GM12878 (cell line): ENCODE results near the gene FOXO1. TPM values are rescaled to one million over a fixed set of nuclear protein-coding genes. Genes with fewer than 3 reads are reported as not detected.

Experiments
- ATAC-seq: fragments of 200-7000 bp; cut with Tn5 transposase; 3 replicates; pipeline ENCODE4 v1.9.1; 2020; ENCODE audit warnings: mild to moderate bottlenecking, moderate library complexity
- BruUV-seq: library from RNA; stranded (reverse); fragments of 400-500 nt; replicated peaks from 2 replicates; lab custom pipeline; 2021; lab: Mats Ljungman, UMichigan
- CTCF ChIA-PET: fragments of 300-600 bp; sonication (Branson Sonifier 250); formaldehyde crosslinking; extraction: SDS; loops from one replicate; lab custom pipeline; 2021; ENCODE audit warnings: inconsistent platforms; lab: Yijun Ruan, JAX
- POLR2A ChIA-PET: fragments of 350-600 bp; formaldehyde crosslinking; extraction: SDS; loops from one replicate; lab custom pipeline; 2021; ENCODE audit warnings: inconsistent platforms; lab: Charles Lee
- RAD21 ChIA-PET: fragments of 300-600 bp; sonication (Branson Sonifier 250); formaldehyde crosslinking; loops from one replicate; lab custom pipeline; 2023; ENCODE audit warnings: antibody characterized with exemption; ENCODE audit not compliant: unreplicated experiment; lab: Charles Lee
- SMC1A ChIA-PET: fragments of 300-600 bp; sonication (Branson Sonifier 250); formaldehyde crosslinking; loops from one replicate; lab custom pipeline; 2023; ENCODE audit not compliant: unreplicated experiment, uncharacterized antibody; lab: Charles Lee
- DNase-seq: peaks from one replicate; pipeline ENCODE4 v3.0.0-alpha.2; 2011; ENCODE audit warnings: low read depth, low spot score
- FAIRE-seq: peaks from 3 replicates; lab custom pipeline; 2011; peaks lifted over from hg19 to GRCh38; lab: Jason Lieb, UNC
- H2AFZ ChIP-seq: 2 replicates; pipeline ENCODE4 v1.6.0; 2011; ENCODE audit warnings: low read depth, low read length, control low read depth; ENCODE audit not compliant: control insufficient read depth
- H3K27ac ChIP-seq: 2 replicates; pipeline ENCODE4 v1.5.1; 2011; ENCODE audit warnings: control low read depth; ENCODE audit not compliant: control insufficient read depth, insufficient read depth
- H3K27me3 ChIP-seq, 2 experiments: replicated peaks in 1 of 2; 2 replicates each; pipeline versions ENCODE4 v1.6.0 to v1.6.1; 2011; ENCODE audit warnings: low read length in 1 of 2; ENCODE audit not compliant: control insufficient read depth in 2 of 2, insufficient read depth in 2 of 2
- H3K36me3 ChIP-seq, 2 experiments: 2 replicates each; pipeline ENCODE4 v1.5.1; 2011; ENCODE audit warnings: low read length in 1 of 2; ENCODE audit not compliant: control insufficient read depth in 2 of 2, insufficient read depth in 2 of 2
- H3K4me1 ChIP-seq: 2 replicates; pipeline ENCODE4 v1.6.1; 2011; ENCODE audit warnings: mild to moderate bottlenecking, low read length, moderate library complexity, mixed read lengths; ENCODE audit not compliant: control insufficient read depth, insufficient read depth
- H3K4me2 ChIP-seq: 2 replicates; pipeline ENCODE4 v1.6.0; 2011; ENCODE audit warnings: control low read depth; ENCODE audit not compliant: control insufficient read depth, insufficient read depth
- H3K4me3 ChIP-seq: fragments of 200-600 bp; sonication (generic); 2 replicates; pipeline ENCODE4 v1.5.1; 2016
- H3K79me2 ChIP-seq: 2 replicates; pipeline ENCODE4 v1.6.0; 2011; ENCODE audit warnings: low read length; ENCODE audit not compliant: control insufficient read depth, insufficient read depth
- H3K9ac ChIP-seq: 2 replicates; pipeline ENCODE4 v1.8.0; 2011; ENCODE audit warnings: low read length, control low read depth, mixed read lengths; ENCODE audit not compliant: control insufficient read depth, insufficient read depth
- H3K9me3 ChIP-seq: replicated peaks from 3 replicates; pipeline ENCODE4 v1.5.1; 2011; ENCODE audit warnings: mild to moderate bottlenecking, low read length; ENCODE audit not compliant: control insufficient read depth, insufficient read depth
- H4K20me1 ChIP-seq: 2 replicates; pipeline ENCODE4 v1.6.0; 2011; ENCODE audit not compliant: control insufficient read depth, insufficient read depth
- BMI1 ChIP-seq: fragments of 450-650 bp; IDR thresholded peaks from 2 replicates; pipeline ENCODE4 v1.6.1; 2016; ENCODE audit warnings: mild to moderate bottlenecking, moderate library complexity, borderline replicate concordance
- HDAC2 ChIP-seq: fragments of 200-600 bp; sonication (generic); IDR thresholded peaks from 2 replicates; pipeline ENCODE4 v1.6.1; 2017
- IKZF2 ChIP-seq, 2 experiments: fragments of 450-650 bp; IDR thresholded peaks; 2 replicates each; pipeline ENCODE4 v1.6.1; 2017; ENCODE audit warnings: mild to moderate bottlenecking in 2 of 2, moderate library complexity in 2 of 2
- IRF4 ChIP-seq: IDR thresholded peaks from 2 replicates; pipeline ENCODE4 v1.6.1; 2011; ENCODE audit warnings: low read depth, low read length
- MEF2B ChIP-seq: fragments of 450-650 bp; IDR thresholded peaks from 2 replicates; pipeline ENCODE4 v1.6.1; 2018; ENCODE audit warnings: mild to moderate bottlenecking, moderate library complexity; ENCODE audit not compliant: partially characterized antibody, poor library complexity, severe bottlenecking
- PAX5 ChIP-seq: IDR thresholded peaks from 2 replicates; pipeline ENCODE4 v1.6.1; 2011; ENCODE audit warnings: low read depth, low read length, borderline replicate concordance
- POLR2A ChIP-seq: IDR thresholded peaks from 2 replicates; pipeline ENCODE4 v1.6.1; 2011; ENCODE audit warnings: low read depth, mild to moderate bottlenecking, low read length
- RAD51 ChIP-seq: fragments of 450-650 bp; IDR thresholded peaks from 2 replicates; pipeline ENCODE4 v1.6.1; 2016; ENCODE audit warnings: moderate library complexity, mild to moderate bottlenecking, inconsistent platforms
- RB1 ChIP-seq: fragments of 450-650 bp; formaldehyde crosslinking; IDR thresholded peaks from 2 replicates; pipeline ENCODE4 v1.6.1; 2017; ENCODE audit warnings: mild to moderate bottlenecking, borderline replicate concordance
- RUNX3 ChIP-seq: IDR thresholded peaks from 2 replicates; pipeline ENCODE4 v1.6.1; 2012; ENCODE audit warnings: low read length, inconsistent platforms
- SUZ12 ChIP-seq: fragments of 200-600 bp; sonication (generic); IDR thresholded peaks from one replicate; pipeline ENCODE4 v1.6.1; 2018; ENCODE audit warnings: antibody characterized with exemption, mild to moderate bottlenecking; ENCODE audit not compliant: unreplicated experiment
- TCF3 ChIP-seq: IDR thresholded peaks from 2 replicates; pipeline ENCODE4 v1.6.1; 2012; ENCODE audit warnings: low read depth, mild to moderate bottlenecking, low read length, borderline replicate concordance; ENCODE audit not compliant: insufficient read depth
- ZNF24 ChIP-seq: fragments of 450-650 bp; IDR thresholded peaks from 2 replicates; pipeline ENCODE4 v1.6.1; 2017; ENCODE audit warnings: antibody characterized with exemption, mild to moderate bottlenecking
- ZNF622 ChIP-seq: fragments of 450-650 bp; IDR thresholded peaks from 2 replicates; pipeline ENCODE4 v1.6.1; 2017; ENCODE audit warnings: mild to moderate bottlenecking, inconsistent platforms
- ZZZ3 ChIP-seq: IDR thresholded peaks from 2 replicates; pipeline ENCODE4 v1.6.1; 2011; ENCODE audit warnings: low read depth; ENCODE audit not compliant: control insufficient read depth, insufficient read length
- WGBS: methylation state at CpG from one replicate; pipeline ENCODE4 v1.1.6; 2016; ENCODE audit warnings: low lambda C conversion rate; ENCODE audit not compliant: insufficient replicate concordance, insufficient coverage; ENCODE audit errors: missing lambda C conversion rate; 5-methylcytosine and 5-hydroxymethylcytosine counted together
- in situ Hi-C: fragments of 300-500 bp; cut with MboI; formaldehyde crosslinking; loops from 9 replicates; pipeline ENCODE4 v1.14.3; 2018; ENCODE audit warnings: mixed read lengths
- intact Hi-C: fragments of 100-400 bp; cut with micrococcal nuclease; formaldehyde crosslinking; loops from one replicate; pipeline ENCODE4 v1.14.2; 2022; ENCODE audit not compliant: unreplicated experiment
- polyA plus RNA-seq, 11 experiments: library from polyadenylated mRNA; depleted of rRNA in 4 of 11; unstranded in 6 of 11; stranded (reverse) in 5 of 11; fragments of >200 nt; fragmentation: Nextera tagmentation in 4 of 11; fragmentation: Illumina TruSeq in 1 of 11; extraction: Ambion mirVana in 4 of 11; extraction: Trizol in 1 of 11; gene quantifications; 1 replicate in 1 of 11; 2 replicates in 10 of 11; pipeline versions ENCODE4 v1.2.1 to v1.2.3, GENCODE V29; 2011 to 2016; ENCODE audit warnings: inconsistent platforms in 2 of 11, missing spikeins in 2 of 11, low read depth in 1 of 11
- total RNA-seq, 4 experiments: library from RNA; depleted of rRNA in 3 of 4; stranded (reverse); fragments of >200 nt in 3 of 4; fragmentation: Illumina TruSeq in 1 of 4; extraction: Trizol in 1 of 4; gene quantifications; 2 replicates each; pipeline versions ENCODE4 v1.2.1 to v1.2.3, GENCODE V29; 2013 to 2021
- TF ChIP-seq, protein P1 (sequence below): fragments of 450-650 bp; IDR thresholded peaks from 2 replicates; pipeline ENCODE4 v1.6.1; 2017; ENCODE audit warnings: borderline replicate concordance
- TF ChIP-seq, protein P2 (sequence below): IDR thresholded peaks from 2 replicates; pipeline ENCODE4 v1.6.1; 2011; ENCODE audit warnings: mild to moderate bottlenecking, low read depth, low read length, moderate library complexity; ENCODE audit not compliant: insufficient replicate concordance

Gene FOXO1
- total and polyA plus RNA-seq, 10 of the 15 experiments (the other 5 are each of a cell fraction or from before 2014, with no cell fraction given) = 0.58 to 8.3 (median 0.88) TPM

GRCh38 chr13:40706439-40706838, 40.0 kb upstream of the FOXO1 start:
- H3K27me3 ChIP-seq = no peaks in the 10 kb centered on the region
- POLR2A ChIA-PET = no interaction called here
- H3K4me2 ChIP-seq = no peak overlapping the region
- no peaks in the 10 kb centered on the region for H3K9me3 ChIP-seq
- RAD21 ChIA-PET = no interaction called here
- H4K20me1 ChIP-seq = no peaks in the 10 kb centered on the region
- H3K79me2 ChIP-seq = no peaks in the 10 kb centered on the region
- no peak overlapping the region for H2AFZ ChIP-seq
- ATAC-seq (peak; percentile 50; the same call in 2 of the 3 replicates), FAIRE-seq (no peak), DNase-seq (no peak)
- CTCF ChIA-PET = no interaction called here
- SMC1A ChIA-PET = no interaction called here
- no peaks in the 10 kb centered on the region for H3K4me1 ChIP-seq
- H3K9ac ChIP-seq = no peak overlapping the region
- WGBS = 0% methylated on average over 2 of the region's 2 CpGs
- intact Hi-C loops = no loop called here
- no peak overlapping the region for H3K4me3 ChIP-seq
- TF ChIP-seq POLR2A (no peak), RUNX3 (peak; percentile 20; the same call in 1 of the 2 replicates)
- no peaks in the 10 kb centered on the region for H3K36me3 ChIP-seq
- no TSS peak for BruUV-seq
- no peak overlapping the region for H3K27ac ChIP-seq
- in situ Hi-C loops = no loop called here

DNA sequence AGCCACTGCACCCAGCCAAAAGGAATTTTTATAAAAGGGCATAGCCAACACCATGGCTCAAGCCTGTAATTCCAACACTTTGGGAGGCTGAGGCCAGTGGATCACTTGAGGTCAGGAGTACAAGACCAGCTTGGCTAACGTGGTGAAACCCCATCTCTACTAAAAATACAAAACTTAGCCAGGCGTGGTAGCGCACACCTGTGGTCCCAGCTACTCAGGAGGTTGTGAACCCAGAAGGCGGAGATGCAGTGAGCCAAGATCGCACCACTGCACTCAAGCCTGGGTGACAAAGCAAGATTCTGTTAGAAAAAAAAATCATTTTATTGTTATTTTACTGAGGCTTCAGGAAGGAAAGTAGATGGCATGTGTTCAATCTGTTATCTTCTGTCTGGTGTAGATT, 31.3 kb upstream of the FOXO1 start:
- no peak for FAIRE-seq
- peak; percentile 79 for ATAC-seq
- Histone ChIP-seq H3K4me1 (peaks cover 22% of the 10 kb centered on the region), H3K36me3 (no peaks in the 10 kb centered on the region), H3K4me2 (peak overlapping the region; percentile 8; the same call in 1 of the 2 replicates), H3K27ac (no peak overlapping the region; the same call in 1 of the 2 replicates), H4K20me1 (no peaks in the 10 kb centered on the region), H3K9ac (no peak overlapping the region), H3K27me3 (no peaks in the 10 kb centered on the region), H3K4me3 (no peak overlapping the region), H3K79me2 (no peaks in the 10 kb centered on the region), H3K9me3 (no peaks in the 10 kb centered on the region), H2AFZ (no peak overlapping the region)
- BruUV-seq = no TSS peak
- POLR2A ChIA-PET = interaction anchor here (0.6 kb wide), 1 partner anchor 35 kb away, joined by 4 read pairs; no protein-coding TSS in a partner anchor
- RAD21 ChIA-PET = no interaction called here
- intact Hi-C loops = no loop called here
- SMC1A ChIA-PET = interaction anchor here (1.3 kb wide), 1 partner anchor 13 kb away, joined by 3 read pairs; no protein-coding TSS in a partner anchor
- no peak for DNase-seq
- in situ Hi-C loops = loop anchor here (25.0 kb wide), 1 partner anchor 1635 kb away; no protein-coding TSS in a partner anchor
- WGBS = 16% methylated on average over 5 of the region's 5 CpGs
- CTCF ChIA-PET = interaction anchor here (0.9 to 2.9 kb wide), 4 partner anchors 78 to 629 kb away, joined by 3 to 9 read pairs (median 4); no protein-coding TSS in a partner anchor
- TF ChIP-seq, protein P1, sequence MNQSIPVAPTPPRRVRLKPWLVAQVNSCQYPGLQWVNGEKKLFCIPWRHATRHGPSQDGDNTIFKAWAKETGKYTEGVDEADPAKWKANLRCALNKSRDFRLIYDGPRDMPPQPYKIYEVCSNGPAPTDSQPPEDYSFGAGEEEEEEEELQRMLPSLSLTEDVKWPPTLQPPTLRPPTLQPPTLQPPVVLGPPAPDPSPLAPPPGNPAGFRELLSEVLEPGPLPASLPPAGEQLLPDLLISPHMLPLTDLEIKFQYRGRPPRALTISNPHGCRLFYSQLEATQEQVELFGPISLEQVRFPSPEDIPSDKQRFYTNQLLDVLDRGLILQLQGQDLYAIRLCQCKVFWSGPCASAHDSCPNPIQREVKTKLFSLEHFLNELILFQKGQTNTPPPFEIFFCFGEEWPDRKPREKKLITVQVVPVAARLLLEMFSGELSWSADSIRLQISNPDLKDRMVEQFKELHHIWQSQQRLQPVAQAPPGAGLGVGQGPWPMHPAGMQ = no peak
- TF ChIP-seq ZNF622 (no peak), IKZF2 (IDR thresholded peaks at IDR 0.05) (0 out of 4 replicates have a peak, but pooled peaks of 1 of the 2 experiments have one; percentile 16), RB1 (no peak), SUZ12 (no peak), PAX5 (peak; percentile 19; the same call in 1 of the 2 replicates), HDAC2 (no peak), TCF3 (peak; percentile 22; the same call in 1 of the 2 replicates), MEF2B (no peak), POLR2A (no peak), RUNX3 (peak; percentile 36; the same call in 1 of the 2 replicates), ZNF24 (no peak), ZZZ3 (no peak), BMI1 (no peak), RAD51 (no peak), IRF4 (no peak)
- TF ChIP-seq, protein P2, sequence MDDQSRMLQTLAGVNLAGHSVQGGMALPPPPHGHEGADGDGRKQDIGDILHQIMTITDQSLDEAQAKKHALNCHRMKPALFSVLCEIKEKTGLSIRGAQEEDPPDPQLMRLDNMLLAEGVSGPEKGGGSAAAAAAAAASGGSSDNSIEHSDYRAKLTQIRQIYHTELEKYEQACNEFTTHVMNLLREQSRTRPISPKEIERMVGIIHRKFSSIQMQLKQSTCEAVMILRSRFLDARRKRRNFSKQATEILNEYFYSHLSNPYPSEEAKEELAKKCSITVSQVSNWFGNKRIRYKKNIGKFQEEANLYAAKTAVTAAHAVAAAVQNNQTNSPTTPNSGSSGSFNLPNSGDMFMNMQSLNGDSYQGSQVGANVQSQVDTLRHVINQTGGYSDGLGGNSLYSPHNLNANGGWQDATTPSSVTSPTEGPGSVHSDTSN = no peak
